Endothelial cell of umbilical vein (primary cell): Measurements from ENCODE around the gene STARD4. TPM values are rescaled to one million over a fixed set of nuclear protein-coding genes. Genes with fewer than 3 reads are reported as not detected.

ENCODE experiments used
- BruUV-seq: library from RNA; stranded (reverse); fragments of 400-500 nt; replicated peaks from 2 replicates; lab custom pipeline; 2021; lab: Mats Ljungman, UMichigan
- CTCF ChIA-PET: fragments of 300-600, 350-600 bp; sonication (Branson Sonifier 250); formaldehyde crosslinking; loops from one replicate; lab custom pipeline; 2021; ENCODE audit warnings: antibody characterized with exemption, inconsistent platforms; lab: Charles Lee
- POLR2A ChIA-PET: fragments of 300-600, 350-600 bp; sonication (Branson Sonifier 250); formaldehyde crosslinking; loops from one replicate; lab custom pipeline; 2021; ENCODE audit warnings: antibody characterized with exemption, inconsistent platforms; lab: Charles Lee
- DNase-seq: peaks from one replicate; pipeline ENCODE4 v3.0.0-alpha.2; 2011; ENCODE audit warnings: low read depth, low spot score
- FAIRE-seq: peaks from 2 replicates; lab custom pipeline; 2011; peaks lifted over from hg19 to GRCh38; lab: Jason Lieb, UNC
- H2AFZ ChIP-seq: 2 replicates; pipeline ENCODE4 v1.6.0; 2012; ENCODE audit warnings: low read depth, low read length, control low read depth, inconsistent platforms
- H3K27ac ChIP-seq: 2 replicates; pipeline ENCODE4 v1.5.1; 2011; ENCODE audit warnings: low read depth, mild to moderate bottlenecking, control low read depth, low read length, moderate library complexity; ENCODE audit not compliant: insufficient read depth
- H3K27me3 ChIP-seq, 2 experiments: 2 replicates each; pipeline versions ENCODE4 v1.6.0 to v1.6.1; 2011; ENCODE audit warnings: low read length in 2 of 2, mixed read lengths in 1 of 2; ENCODE audit not compliant: control insufficient read depth in 2 of 2, insufficient read depth in 2 of 2
- H3K36me3 ChIP-seq, 2 experiments: 2 replicates in 1 of 2; 3 replicates in 1 of 2; pipeline ENCODE4 v1.5.1; 2011; ENCODE audit warnings: low read length in 2 of 2, mild to moderate bottlenecking in 1 of 2, moderate library complexity in 1 of 2; ENCODE audit not compliant: control insufficient read depth in 2 of 2, insufficient read depth in 2 of 2; ENCODE audit errors: extremely low read depth in 1 of 2
- H3K4me1 ChIP-seq: 3 replicates; pipeline ENCODE4 v1.5.1; 2011; ENCODE audit warnings: mild to moderate bottlenecking, low read length; ENCODE audit not compliant: control insufficient read depth, insufficient read depth; ENCODE audit errors: extremely low read depth
- H3K4me2 ChIP-seq: 2 replicates; pipeline ENCODE4 v1.6.1; 2011; ENCODE audit warnings: low read length, control low read depth, mixed read lengths; ENCODE audit not compliant: insufficient read depth
- H3K4me3 ChIP-seq, 3 experiments: fragments of 200-600 bp in 1 of 3; sonication (generic), shearing (Covaris generic) in 1 of 3; replicated peaks in 1 of 3; 2 replicates each; pipeline ENCODE4 v1.5.1; 2011 to 2016; ENCODE audit warnings: control low read depth in 3 of 3, low read length in 3 of 3, mild to moderate bottlenecking in 2 of 3, inconsistent platforms in 1 of 3, low read depth in 1 of 3, moderate library complexity in 1 of 3; ENCODE audit not compliant: insufficient read depth in 1 of 3
- H3K79me2 ChIP-seq: 2 replicates; pipeline ENCODE4 v1.6.0; 2012; ENCODE audit warnings: low read length, inconsistent platforms; ENCODE audit not compliant: control insufficient read depth, insufficient read depth
- H3K9ac ChIP-seq: replicated peaks from 2 replicates; pipeline ENCODE3; 2011; ENCODE audit warnings: low read length, control low read depth; ENCODE audit not compliant: insufficient read depth; ENCODE audit errors: extremely low read depth
- H3K9me1 ChIP-seq: replicated peaks from 3 replicates; pipeline ENCODE4 v1.6.0; 2011; ENCODE audit warnings: mild to moderate bottlenecking, low read length; ENCODE audit not compliant: control insufficient read depth, insufficient read depth; ENCODE audit errors: extremely low read depth
- H3K9me3 ChIP-seq: replicated peaks from 2 replicates; pipeline ENCODE4 v1.5.1; 2012; ENCODE audit warnings: low read length, inconsistent platforms; ENCODE audit not compliant: control insufficient read depth, insufficient read depth
- H4K20me1 ChIP-seq: replicated peaks from 2 replicates; pipeline ENCODE3; 2011; ENCODE audit warnings: mild to moderate bottlenecking, low read length; ENCODE audit not compliant: control insufficient read depth, insufficient read depth; ENCODE audit errors: extremely low read depth
- EZH2 ChIP-seq: IDR thresholded peaks from 2 replicates; pipeline ENCODE4 v1.6.1; 2012; ENCODE audit warnings: borderline replicate concordance, low read depth, mild to moderate bottlenecking, moderate library complexity, low read length, inconsistent platforms; ENCODE audit not compliant: severe bottlenecking
- FOS ChIP-seq: IDR thresholded peaks from 2 replicates; pipeline ENCODE4 v1.6.1; 2011; ENCODE audit warnings: mild to moderate bottlenecking, low read length, moderate library complexity, borderline replicate concordance; ENCODE audit not compliant: insufficient read depth
- GATA2 ChIP-seq: IDR thresholded peaks from 2 replicates; pipeline ENCODE4 v1.7.0; 2011; ENCODE audit warnings: low read depth, mild to moderate bottlenecking, moderate library complexity, mixed read lengths, low read length; ENCODE audit not compliant: insufficient read length, insufficient read depth
- JUN ChIP-seq: IDR thresholded peaks from 2 replicates; pipeline ENCODE4 v1.6.1; 2011; ENCODE audit warnings: borderline replicate concordance, low read depth; ENCODE audit not compliant: insufficient read length, insufficient read depth
- MYC ChIP-seq: IDR thresholded peaks from one replicate; pipeline ENCODE4 v1.6.1; 2011; ENCODE audit warnings: mild to moderate bottlenecking, low read depth, low read length
- POLR2A ChIP-seq: IDR thresholded peaks from 2 replicates; pipeline ENCODE4 v1.6.1; 2012; ENCODE audit warnings: low read depth, mild to moderate bottlenecking, control low read depth, low read length
- POLR2AphosphoS5 ChIP-seq: IDR thresholded peaks from 2 replicates; pipeline ENCODE4 v1.6.1; 2012; ENCODE audit warnings: low read depth, mild to moderate bottlenecking, control low read depth, low read length, moderate library complexity; ENCODE audit not compliant: insufficient read depth
- dilution Hi-C: fragments of 300-500 bp; cut with MboI; formaldehyde crosslinking; loops from one replicate; pipeline ENCODE4 v1.15.0; 2019; ENCODE audit warnings: low sequenced_read_pairs; ENCODE audit not compliant: extremely low pct_ligation_motif_present
- intact Hi-C: fragments of 100-400 bp; cut with micrococcal nuclease; formaldehyde crosslinking; loops from one replicate; pipeline ENCODE4 v1.10.0; 2022
- polyA plus RNA-seq, 4 experiments: library from polyadenylated mRNA; depleted of rRNA in 3 of 4; stranded (reverse) in 3 of 4; unstranded in 1 of 4; fragments of >200 nt; gene quantifications; 2 replicates each; pipeline versions ENCODE4 v1.2.1 to v1.2.3, GENCODE V29; 2011 to 2012; ENCODE audit warnings: missing spikeins in 1 of 4
- total RNA-seq: library from RNA; stranded (reverse); gene quantifications from 2 replicates; pipeline ENCODE4 v1.2.3, GENCODE V29; 2021
- TF ChIP-seq, protein P1 (sequence below), 2 donors: IDR thresholded peaks; 1 replicate in 1 of 2; 2 replicates in 1 of 2; pipeline ENCODE4 v1.5.1; 2011; ENCODE audit warnings: low read length in 2 of 2, mild to moderate bottlenecking in 2 of 2, moderate library complexity in 2 of 2, control low read depth in 1 of 2, inconsistent platforms in 1 of 2, low read depth in 1 of 2; ENCODE audit not compliant: insufficient read depth in 1 of 2; ENCODE audit errors: extremely low read depth in 1 of 2
- TF ChIP-seq, protein P2 (sequence below): IDR thresholded peaks from 2 replicates; pipeline ENCODE4 v1.6.1; 2011; ENCODE audit not compliant: insufficient read depth, insufficient read length

The STARD4 gene
- total and polyA plus RNA-seq, 2 donors (not counting 3 experiments of a cell fraction or from before 2014, with no cell fraction given) = 33.6 to 77.1 TPM

DNA sequence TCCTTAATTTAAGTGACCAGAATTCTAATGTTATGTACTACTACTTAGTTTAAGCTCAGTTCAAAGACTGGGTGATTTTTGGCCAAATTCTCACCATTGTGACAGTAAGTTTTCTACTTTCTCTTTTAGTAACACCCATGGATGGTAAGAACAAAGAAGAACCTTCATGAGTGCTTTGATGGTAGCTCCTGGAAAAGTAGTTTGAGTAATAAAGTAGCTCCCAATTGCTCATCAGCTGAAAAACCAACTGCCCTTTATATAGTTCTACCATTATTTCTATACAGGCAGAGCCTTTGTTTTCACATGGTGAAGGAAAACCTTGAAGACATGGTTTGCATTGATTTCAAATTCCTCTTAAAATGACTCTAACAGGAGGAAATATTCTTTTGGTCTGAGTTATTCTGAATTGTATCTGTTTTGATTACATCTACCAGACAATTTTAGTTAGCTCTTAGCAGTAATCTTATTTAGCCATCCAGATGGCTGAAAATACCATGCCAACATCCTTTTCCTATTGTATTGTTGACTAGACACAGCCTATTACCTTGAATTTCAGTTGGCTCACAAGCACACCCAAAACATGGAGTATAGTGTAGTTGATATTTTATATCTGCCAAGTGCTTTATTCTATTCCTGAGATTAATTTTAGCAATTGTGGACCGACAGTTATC is 23.7 kb upstream of the STARD4 start:
- H2AFZ ChIP-seq = no peak overlapping the region
- BruUV-seq = no TSS peak
- no peaks in the 10 kb centered on the region for H3K27me3 ChIP-seq
- no peak overlapping the region for H3K4me3 ChIP-seq
- H3K9me3 ChIP-seq = no peaks in the 10 kb centered on the region
- ChIA-PET CTCF (interaction anchor here (1.2 to 3.7 kb wide), 2 partner anchors 14 to 16 kb away, joined by 4 to 15 read pairs; no protein-coding TSS in a partner anchor), POLR2A (no interaction called here)
- no peaks in the 10 kb centered on the region for H4K20me1 ChIP-seq
- FAIRE-seq (no peak), DNase-seq (no peak)
- no peaks in the 10 kb centered on the region for H3K36me3 ChIP-seq
- H3K79me2 ChIP-seq = no peaks in the 10 kb centered on the region
- intact Hi-C loops = no loop called here
- no peak overlapping the region for H3K27ac ChIP-seq
- no peak overlapping the region for H3K4me2 ChIP-seq
- H3K4me1 ChIP-seq = no peaks in the 10 kb centered on the region
- no peaks in the 10 kb centered on the region for H3K9me1 ChIP-seq
- H3K9ac ChIP-seq = no peak overlapping the region
- no peak for TF ChIP-seq FOS
- TF ChIP-seq MYC = no peak
- no peak for TF ChIP-seq GATA2
- TF ChIP-seq, protein P1, sequence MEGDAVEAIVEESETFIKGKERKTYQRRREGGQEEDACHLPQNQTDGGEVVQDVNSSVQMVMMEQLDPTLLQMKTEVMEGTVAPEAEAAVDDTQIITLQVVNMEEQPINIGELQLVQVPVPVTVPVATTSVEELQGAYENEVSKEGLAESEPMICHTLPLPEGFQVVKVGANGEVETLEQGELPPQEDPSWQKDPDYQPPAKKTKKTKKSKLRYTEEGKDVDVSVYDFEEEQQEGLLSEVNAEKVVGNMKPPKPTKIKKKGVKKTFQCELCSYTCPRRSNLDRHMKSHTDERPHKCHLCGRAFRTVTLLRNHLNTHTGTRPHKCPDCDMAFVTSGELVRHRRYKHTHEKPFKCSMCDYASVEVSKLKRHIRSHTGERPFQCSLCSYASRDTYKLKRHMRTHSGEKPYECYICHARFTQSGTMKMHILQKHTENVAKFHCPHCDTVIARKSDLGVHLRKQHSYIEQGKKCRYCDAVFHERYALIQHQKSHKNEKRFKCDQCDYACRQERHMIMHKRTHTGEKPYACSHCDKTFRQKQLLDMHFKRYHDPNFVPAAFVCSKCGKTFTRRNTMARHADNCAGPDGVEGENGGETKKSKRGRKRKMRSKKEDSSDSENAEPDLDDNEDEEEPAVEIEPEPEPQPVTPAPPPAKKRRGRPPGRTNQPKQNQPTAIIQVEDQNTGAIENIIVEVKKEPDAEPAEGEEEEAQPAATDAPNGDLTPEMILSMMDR (IDR thresholded peaks at IDR 0.05; ENCODE audit: extremely low read depth in 1 of 2, insufficient read depth in 1 of 2, low read depth in 1 of 2, low read length in 2 of 2) = no peak
- no peak for TF ChIP-seq POLR2AphosphoS5
- no peak for TF ChIP-seq POLR2A
- TF ChIP-seq, protein P2, sequence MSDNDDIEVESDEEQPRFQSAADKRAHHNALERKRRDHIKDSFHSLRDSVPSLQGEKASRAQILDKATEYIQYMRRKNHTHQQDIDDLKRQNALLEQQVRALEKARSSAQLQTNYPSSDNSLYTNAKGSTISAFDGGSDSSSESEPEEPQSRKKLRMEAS = no peak
- TF ChIP-seq JUN = no peak
- TF ChIP-seq EZH2 = no peak
- dilution Hi-C loops = no loop called here
